PFSK-1 (cell line): ENCODE measurements around the gene HPD.

Source experiments
- FOXP2 ChIP-seq: optimal IDR thresholded peaks from 2 replicates; pipeline ENCODE3; 2011; ENCODE audit warnings: borderline replicate concordance, control low read depth, inconsistent platforms; ENCODE audit not compliant: insufficient read depth; ENCODE audit errors: extremely low read length, extremely low read depth
- POLR2AphosphoS5 ChIP-seq: IDR thresholded peaks from 2 replicates; pipeline ENCODE4 v1.6.1; 2012; ENCODE audit warnings: low read depth, mild to moderate bottlenecking, control low read depth, low read length, moderate library complexity
- REST ChIP-seq, 2 experiments: IDR thresholded peaks; 2 replicates each; pipeline versions ENCODE4 v1.6.1 to v1.8.0; 2011 to 2012; ENCODE audit warnings: low read depth in 2 of 2, low read length in 2 of 2, control low read depth in 1 of 2, inconsistent platforms in 1 of 2, mild to moderate bottlenecking in 1 of 2, moderate library complexity in 1 of 2; ENCODE audit not compliant: insufficient read depth in 1 of 2
- SIN3A ChIP-seq: IDR thresholded peaks from 2 replicates; pipeline ENCODE4 v1.6.1; 2012; ENCODE audit warnings: mild to moderate bottlenecking, low read length, moderate library complexity, borderline replicate concordance; ENCODE audit not compliant: insufficient read depth
- TAF1 ChIP-seq: IDR thresholded peaks from 2 replicates; pipeline ENCODE4 v1.6.1; 2012; ENCODE audit warnings: low read length, control low read depth, borderline replicate concordance; ENCODE audit not compliant: insufficient read depth

The HPD gene

GRCh38 chr12:121894633-121895032 lies 36.0 kb upstream of the HPD start:
- TF ChIP-seq POLR2AphosphoS5, result no peak
- no peak for TF ChIP-seq REST (IDR thresholded peaks at IDR 0.05; ENCODE audit: insufficient read depth in 1 of 2, low read depth in 2 of 2, low read length in 2 of 2)
- TF ChIP-seq SIN3A, result no peak
- TF ChIP-seq TAF1, result no peak
- TF ChIP-seq FOXP2, result no peak

- TF ChIP-seq REST (IDR thresholded peaks at IDR 0.05; ENCODE audit: insufficient read depth in 1 of 2, low read depth in 2 of 2, low read length in 2 of 2) (no peak), FOXP2 (no peak), TAF1 (no peak), SIN3A (no peak), POLR2AphosphoS5 (no peak)
Observed at GRCh38 chr12:121893961-121894460, 35.4 kb upstream of the HPD start.

GRCh38 chr12:121892673-121893561 lies 34.3 kb upstream of the HPD start:
- TF ChIP-seq SIN3A (no peak), REST (IDR thresholded peaks at IDR 0.05; ENCODE audit: insufficient read depth in 1 of 2, low read depth in 2 of 2, low read length in 2 of 2) (no peak)

- TF ChIP-seq SIN3A (no peak), TAF1 (no peak), POLR2AphosphoS5 (no peak), FOXP2 (no peak), REST (IDR thresholded peaks at IDR 0.05; ENCODE audit: insufficient read depth in 1 of 2, low read depth in 2 of 2, low read length in 2 of 2) (no peak)
Observed at GRCh38 chr12:121889274-121889624, 30.6 kb upstream of the HPD start.
